ENCODE results near the gene EDIL3.
"Not testable (repeated sequence)": the region's sequence is repeated elsewhere in the genome, so short reads cannot be mapped to it uniquely, and the experiment has no call there.

Gene EDIL3

DNA sequence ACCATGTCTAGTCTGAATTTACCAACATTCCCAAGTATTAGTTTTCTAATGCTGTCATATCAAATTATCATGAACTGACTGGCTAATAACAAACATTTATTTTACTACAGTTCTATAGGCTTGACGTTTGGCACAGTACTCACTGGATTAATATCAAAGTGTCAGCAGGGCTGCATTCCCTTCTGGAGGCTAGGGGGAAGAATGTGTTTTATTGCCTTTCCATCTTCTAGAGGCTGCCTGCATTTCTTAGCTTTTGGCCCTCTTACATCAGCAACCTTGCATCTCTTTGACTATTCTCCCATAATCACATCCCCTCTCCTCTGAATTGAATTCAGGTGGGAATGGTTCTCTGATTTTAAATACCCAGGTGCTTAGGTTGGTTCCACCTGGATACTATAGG is 84.7 kb downstream of the EDIL3 start:
- DNase-seq (ENCODE audit: low read depth) = no peak

DNA sequence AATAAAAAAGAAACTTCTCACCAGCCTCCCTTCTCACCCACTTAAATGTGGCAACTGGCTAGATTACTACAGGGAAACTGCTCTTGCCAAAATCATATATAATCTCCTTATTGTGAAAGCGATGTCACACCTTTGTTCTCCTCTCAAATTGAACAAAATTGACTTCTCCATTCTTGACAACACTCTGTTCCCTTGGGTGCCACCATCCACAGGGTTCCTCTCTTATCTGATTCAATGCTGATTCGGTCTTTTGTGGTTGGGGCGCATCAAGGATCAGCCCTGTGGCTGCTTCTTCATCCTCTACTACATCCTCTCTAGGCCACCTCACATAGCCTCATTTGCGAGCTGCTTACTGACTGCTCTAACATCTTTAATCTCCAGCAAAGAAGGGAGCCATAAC is 86.1 kb downstream of the EDIL3 start:
- no peak for DNase-seq (ENCODE audit: low read depth)

DNA sequence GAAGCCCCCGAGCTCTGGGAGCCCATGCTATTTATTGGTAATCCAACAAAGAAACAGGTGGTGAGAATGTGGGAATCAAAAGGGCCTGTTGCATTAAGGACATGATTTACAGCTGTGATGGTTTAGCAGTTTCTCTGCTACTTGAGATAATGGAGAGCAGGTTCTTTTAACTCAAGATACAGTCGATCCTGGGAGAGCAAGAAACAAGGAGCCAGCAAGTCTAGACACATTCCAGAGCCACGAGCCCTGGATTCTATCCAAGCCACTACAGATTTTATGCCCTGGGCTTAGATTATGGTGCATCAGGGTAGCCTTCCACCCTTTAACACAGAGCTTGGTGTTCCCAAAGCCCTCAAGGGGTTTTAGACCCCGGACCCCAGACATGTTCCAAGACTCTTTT is 87.0 kb downstream of the EDIL3 start:
- not testable (repeated sequence) for DNase-seq (ENCODE audit: low read depth)

DNA sequence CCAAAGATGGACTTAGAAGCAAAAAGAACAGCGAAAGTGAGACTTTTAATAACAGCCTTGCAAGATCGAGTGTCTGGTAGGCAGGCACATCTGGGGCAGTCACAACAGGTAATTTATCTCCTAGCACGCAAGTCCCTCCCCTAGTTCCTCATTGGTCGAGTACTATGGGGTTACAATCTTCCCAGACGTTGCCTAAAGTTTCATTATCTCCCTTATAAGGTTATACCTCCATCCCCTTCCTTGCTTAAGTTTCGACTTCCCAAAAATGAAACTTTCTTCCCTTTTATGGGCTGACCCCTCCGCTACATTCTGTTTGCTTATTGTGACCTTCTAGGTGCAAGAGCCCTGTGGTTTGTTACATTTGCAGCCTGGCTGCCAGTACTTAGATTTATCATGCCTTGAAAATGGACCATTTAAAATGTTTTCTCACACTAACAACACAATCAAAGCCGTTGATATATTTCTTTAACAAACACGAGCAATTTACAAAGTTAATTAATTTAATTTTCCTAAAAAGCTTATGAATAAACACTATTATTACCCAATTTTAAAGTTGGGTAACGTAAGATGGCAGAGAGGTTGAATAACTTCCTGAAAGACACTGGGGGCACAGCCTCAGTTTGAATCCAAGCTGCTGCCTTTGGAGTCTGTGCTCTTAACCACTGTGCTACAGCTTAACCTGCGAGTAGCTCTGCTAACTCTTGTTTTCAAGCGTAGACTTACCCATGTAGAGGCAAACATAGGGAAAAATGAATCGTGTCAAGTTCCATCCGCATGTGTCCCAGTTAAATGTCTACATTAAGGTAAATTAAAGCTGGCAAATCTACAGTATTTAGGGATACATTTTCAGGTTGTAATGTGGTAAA is 91.7 kb downstream of the EDIL3 start:
- DNase-seq (ENCODE audit: low read depth) = no peak

DNA sequence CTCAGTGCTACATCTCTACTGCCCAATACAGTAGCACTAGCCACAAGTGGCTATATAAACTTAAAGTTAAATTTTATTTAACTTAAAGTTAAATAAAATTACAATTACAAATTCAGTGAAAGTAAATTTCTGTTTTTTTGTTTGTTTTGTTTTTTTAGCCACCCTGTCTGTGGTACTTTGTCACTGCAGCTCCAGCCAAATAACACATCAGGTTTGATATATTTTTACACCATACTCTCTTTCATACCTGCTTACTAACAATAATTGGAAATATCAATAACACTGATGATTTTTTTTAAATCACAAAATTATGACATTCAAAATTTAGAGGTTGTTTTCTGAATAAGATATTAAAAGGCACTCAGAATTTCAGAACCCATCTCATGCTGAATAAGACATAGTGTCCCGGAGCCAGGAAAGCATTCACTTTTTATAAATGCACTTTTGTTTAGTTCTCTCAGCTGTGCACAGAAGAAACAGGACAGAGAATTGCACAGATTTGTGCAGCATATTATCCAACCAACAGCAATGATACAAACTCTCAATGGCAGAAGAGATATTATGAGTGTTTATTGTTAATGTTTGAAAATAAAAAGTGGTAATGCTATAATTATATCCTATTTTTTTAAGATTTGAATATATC is 92.6 kb downstream of the EDIL3 start:
- DNase-seq (ENCODE audit: low read depth) = no peak

DNA sequence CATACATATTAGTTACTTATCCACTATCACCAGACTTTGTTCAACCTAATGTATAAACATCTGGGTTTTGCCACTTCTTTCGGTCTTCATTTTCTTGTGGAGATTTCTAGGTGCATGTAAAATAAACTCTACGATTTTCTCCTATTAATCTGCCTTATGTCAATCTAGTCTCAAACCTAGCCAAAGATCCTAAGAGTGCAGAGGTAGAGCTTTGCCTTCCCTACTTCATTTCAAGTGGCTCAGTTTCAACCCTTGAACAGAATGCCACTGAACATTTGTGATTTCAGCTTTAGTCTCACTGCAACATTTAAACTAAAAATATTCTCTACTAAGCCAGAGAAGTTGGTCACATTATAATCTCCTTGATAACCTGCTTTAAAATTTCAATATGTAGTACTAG is 94.0 kb downstream of the EDIL3 start:
- DNase-seq (ENCODE audit: low read depth) = no peak

DNA sequence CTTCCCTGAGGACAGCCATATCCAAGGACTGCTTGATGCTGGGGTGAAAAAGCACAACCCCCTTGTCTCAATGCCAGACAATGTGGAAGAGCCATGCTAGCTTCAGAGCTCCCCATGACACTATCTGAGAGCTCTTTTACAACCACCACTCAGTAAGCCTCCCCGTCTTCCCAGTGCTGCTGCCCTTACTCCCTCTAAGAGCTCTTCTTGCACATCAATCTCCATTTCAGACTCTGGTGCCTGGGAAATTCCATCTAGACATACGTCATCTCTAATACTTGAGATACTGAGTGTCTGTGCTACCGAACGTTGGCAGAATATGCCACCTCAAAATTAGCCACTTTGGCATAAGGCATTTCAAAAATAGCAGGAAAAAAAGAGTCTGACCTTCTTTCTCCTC is 94.5 kb downstream of the EDIL3 start:
- DNase-seq (ENCODE audit: low read depth) = peak; percentile 41

DNA sequence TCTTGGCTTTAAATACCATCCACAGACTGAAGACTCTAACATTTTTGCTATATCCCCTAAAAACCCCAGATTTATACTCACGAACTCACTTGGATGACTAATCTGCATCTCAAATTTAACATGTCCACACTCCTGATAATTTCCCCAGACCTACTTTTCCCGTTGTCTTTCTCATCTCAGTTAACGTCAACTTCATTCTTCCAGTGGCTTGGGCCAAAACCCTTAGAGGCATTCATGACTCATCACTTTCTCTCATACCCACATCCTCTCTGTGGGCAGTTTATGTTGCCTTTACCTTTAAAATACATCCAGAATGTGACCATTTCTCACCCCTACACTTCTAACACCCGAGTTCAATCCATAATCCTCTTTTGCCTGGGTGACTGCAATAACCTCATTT is 96.7 kb downstream of the EDIL3 start:
- DNase-seq (ENCODE audit: low read depth) = peak; percentile 95

DNA sequence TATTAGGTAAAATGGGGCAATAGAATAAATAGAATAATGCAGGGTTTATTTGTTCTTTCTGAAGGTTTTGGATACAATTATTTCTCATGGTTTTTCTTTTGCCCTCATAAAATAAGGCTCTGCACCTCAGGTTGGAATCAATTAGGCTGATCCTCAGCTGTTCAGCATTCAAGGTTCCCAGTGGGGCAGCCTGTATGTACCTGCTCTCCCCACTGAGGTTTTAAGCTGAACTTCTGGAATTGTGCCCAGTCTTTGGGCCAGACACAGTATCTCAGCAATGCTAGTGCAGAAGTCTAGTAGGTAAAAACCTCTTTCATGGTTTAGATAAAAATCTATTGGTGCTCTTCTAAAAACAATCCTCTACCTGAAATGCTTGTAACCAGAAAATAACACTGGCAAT is 98.0 kb downstream of the EDIL3 start:
- no peak for DNase-seq (ENCODE audit: low read depth)

DNA sequence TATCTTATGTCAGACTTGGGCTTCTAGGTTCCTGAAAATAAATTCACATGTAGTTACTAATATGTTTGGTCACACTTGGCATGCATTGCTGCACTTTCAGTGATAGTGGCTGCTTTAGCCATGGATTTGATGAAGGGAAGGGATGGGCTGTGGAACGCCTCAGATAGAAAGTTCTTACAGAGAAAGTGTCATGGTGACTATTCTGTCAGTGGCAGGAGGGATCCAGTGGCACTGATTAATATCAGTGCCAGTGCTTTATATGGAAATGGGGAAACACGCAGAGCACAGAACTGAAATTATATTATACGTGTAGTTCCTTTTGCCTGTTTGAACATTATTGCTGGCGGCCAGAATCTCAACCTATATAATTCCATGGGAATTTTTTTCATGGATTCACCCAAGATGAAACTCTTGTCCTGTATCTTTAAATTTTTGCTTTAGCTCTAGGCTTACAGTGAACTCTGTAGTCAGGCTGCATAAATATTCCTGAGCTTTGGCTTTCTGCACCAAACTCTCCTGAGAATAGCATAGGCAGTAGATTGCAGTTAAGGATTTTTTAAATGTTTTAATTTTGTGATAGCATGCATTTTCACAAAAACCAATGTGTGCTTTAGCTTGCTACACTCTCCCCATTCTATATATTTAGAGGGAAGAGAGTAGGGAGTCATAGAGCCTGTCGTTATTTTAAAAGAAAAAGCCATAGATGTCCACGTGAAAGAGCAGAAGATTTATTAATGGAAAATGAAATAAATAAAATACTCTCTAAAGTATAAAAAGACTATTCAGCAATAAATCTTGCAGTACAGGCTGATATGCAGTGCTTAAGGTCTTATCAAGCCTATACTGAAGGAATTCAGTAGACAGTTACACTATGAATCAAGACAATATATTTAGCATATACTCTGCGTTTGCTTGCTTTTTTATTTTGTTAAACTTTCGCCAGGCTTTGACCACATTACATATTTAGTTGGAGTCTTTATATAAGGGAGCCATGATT is 98.7 kb downstream of the EDIL3 start:
- DNase-seq (ENCODE audit: low read depth) = no peak

DNA sequence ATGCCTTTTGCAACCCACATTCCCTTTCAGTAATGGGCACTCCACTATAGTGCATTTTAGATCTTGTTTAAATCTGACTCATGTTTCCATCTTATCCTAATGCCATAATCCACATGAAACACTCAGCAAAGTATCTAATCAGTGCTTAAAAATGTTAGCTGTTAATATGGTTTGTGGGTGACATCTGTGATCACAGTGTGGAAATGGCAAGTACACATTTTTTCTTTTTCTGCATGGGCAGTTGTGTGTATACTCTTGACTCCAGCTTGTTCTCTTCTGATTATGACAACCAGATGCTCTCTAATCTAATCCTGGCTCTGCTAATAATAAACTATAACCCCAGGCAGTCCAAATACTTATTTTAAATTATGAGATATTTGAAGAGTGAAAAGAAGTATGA is 103.3 kb downstream of the EDIL3 start:
- DNase-seq (ENCODE audit: low read depth) = no peak

DNA sequence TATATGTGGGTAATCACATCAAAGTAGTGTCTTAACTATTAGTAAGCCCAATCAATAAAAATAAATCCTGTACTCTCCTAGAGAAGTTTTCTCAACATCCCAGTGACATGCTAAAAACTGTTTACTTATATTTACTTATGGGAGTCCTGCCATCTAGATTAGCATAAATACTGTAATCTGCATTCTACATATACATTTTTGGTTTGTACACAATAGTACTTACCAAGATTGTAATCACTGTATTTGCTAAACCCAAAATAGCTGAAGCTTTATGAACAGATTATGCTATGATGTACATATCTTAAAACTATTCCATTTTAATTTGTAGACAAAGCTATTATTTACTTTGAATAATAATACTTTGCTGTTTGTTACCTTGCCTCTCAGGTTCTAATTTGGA is 105.4 kb downstream of the EDIL3 start:
- no peak for DNase-seq (ENCODE audit: low read depth)

DNA sequence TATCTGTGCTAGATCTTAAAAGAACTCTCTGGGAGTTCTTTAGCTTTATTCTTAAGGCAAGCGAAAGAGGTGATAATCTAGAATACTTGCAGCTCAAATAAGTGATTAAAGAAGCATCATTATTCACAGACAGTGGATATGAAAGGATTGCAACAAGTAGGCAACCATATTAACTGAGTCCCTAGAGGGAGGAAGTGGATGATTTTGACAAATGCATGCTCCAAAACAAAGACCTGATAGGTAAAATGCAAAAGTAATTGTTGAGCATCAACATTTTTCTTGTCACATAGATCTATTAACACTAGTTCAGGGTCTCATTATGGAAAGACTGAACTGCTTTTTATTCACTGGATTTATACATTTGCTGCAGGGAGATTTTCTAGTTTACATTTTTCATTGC is 109.1 kb downstream of the EDIL3 start:
- no peak for DNase-seq (ENCODE audit: low read depth)

DNA sequence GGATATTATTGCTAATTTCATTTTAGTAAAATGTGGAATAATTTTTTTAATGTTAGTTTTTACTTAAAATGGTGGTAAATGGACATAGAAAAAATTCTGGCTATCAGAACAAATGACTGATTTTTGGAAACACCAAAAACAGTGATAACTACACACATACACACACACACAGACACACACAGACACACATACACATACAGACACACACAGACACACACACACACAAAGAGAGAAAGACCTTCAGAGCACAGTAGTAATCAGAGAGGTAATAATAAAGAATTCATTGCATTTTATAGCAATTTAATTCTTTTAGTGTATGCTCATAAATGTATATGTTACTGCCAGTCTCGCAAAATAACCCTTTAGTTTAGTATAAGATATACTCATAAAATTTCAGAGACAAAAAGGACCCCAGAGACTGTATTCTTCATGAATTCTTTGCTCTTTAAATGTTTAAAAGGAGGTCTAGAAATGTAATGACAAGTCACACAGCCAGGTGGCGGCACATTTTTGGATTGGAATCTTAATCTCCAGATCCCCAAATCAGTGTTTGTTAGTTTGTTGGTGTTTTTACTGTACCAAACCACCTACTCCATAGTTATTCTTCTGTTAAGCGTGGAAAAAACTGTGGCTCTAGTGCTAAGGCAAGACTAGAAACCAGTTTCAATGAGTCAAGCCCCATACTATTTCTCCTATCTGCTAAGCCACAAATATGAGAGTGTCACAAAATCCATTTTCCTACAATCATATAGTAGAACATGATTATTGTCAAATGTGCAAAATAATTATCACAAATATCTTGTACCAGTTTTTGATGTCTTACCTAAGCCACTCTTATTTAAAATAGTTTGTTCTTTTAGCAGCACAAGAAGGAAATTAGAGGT is 109.9 kb downstream of the EDIL3 start:
- DNase-seq (ENCODE audit: low read depth) = peak; percentile 35

DNA sequence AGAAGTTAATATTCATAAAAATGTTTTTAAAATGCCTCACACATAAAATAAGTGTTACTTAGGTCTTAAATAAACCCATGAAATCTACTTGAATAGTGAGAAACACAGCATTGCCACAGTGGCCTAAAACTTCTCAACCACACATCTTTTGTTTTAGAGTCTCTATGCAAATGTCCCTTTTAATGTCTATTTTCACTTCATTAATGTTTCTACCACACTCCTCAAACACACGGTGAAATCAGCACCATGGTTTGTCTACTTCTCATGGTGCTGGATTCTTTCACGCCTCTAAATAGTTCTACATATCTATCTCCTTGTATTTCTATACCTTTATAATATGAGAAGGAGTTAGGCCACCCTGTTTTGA is 111.2 kb downstream of the EDIL3 start:
- DNase-seq (ENCODE audit: low read depth) = no peak

DNA sequence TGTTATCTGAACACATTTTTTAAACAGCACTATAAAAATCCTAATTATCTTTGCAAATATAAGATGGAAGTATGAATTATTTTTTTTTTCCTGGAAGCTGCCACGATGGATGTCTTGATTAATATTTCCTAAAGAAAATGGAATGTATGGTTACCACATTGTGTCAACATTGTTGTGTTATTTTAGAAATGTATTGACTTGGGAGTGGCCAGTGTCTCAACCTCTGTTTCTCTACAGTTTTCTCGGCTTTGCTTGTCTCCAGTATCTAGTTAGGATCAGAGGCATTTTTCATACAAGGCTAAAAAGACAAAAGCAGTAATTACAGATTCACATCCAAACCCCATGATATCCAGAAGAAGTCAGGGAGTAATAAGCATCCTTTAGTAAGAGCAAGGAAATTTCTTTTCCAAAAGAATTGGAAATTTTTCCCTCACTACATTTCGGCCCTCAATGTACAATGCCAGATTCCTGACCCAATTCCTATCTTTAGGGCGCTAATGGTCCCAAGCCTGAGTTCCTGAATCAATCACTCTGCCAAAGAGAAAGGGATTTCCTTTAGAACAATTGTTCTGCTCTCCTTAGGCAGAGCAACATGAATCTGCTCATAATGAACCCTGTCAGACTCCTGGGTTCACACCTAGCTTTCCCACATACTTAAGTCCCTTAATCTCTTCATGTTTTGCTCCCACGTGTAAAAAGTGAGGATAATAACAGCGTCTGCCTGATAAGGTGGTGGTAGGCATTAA is 111.7 kb downstream of the EDIL3 start:
- peak; percentile 41 for DNase-seq (ENCODE audit: low read depth)

DNA sequence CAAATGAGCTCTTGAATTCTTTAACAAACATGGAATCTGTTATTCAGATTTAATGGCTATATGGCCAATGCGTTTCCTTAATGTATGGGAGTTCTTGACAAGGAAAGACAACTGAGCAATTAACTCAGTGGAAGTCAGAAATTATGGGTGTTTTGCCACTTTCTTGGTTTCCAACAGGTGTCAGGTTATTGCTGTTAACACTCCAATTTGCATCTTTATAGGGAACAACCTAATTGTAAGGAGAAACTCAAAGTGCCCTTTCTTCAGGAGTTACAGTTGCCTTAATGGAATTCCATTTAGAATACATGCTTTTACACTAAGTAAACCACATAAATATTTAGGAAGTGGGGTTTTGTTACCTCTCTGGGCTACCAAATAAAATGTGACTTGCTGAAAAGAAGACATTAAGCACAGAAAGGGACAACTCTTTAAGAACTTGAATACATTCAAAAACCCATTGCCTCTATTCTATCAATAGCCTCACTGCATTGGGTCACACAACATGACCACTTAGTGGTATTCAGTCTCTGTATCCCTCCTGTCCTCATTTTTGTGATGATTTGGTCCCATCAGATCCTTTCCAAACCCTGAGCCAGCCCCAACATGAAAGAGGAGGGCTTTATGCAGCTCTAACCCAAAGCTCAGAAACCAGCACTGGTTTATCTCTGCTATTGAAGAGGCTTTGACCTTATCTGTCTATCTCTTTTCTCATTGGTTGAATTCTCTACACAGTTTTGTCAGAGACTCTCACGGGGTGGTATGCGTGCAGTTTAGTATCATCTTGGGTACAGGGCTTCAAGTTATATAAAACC is 118.7 kb downstream of the EDIL3 start:
- DNase-seq (ENCODE audit: low read depth) = no peak

DNA sequence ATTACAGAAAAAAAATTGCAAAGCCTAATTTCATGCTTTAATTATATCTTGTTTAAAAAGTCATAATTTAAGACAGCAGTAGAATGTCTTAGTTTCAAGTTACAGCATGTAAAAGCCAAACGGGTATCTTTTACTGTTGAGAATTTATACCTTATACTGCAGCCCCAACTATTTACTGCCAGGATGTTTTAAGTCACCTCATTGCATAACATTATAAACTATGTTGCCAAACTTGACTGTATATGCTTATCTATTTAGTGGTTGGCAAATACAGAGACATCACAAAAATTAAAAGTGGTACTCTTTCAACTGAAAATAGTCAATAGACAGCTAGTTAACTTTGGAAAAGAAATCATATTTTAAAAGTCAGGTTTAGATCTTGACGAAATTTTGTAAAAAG is 119.5 kb downstream of the EDIL3 start:
- no peak for DNase-seq (ENCODE audit: low read depth)

DNA sequence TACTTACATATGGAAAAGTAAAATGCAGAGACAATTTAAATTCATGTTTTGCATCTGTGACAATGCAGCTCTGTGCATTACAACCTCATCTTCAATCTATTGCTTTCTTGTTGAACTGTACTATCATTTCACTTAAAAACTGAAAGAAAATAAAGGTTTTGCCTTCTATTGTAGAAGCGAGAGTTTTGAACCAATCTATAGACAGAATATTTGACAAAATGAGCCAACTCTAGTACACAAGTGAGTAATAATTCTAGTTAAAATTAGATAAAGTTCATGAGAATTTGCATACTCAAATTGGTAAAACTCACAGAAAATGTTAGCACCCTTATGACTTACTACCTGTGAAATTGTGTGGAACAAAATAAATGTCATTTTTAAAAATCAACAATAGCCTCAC is 123.7 kb downstream of the EDIL3 start:
- DNase-seq (ENCODE audit: low read depth) = no peak

DNA sequence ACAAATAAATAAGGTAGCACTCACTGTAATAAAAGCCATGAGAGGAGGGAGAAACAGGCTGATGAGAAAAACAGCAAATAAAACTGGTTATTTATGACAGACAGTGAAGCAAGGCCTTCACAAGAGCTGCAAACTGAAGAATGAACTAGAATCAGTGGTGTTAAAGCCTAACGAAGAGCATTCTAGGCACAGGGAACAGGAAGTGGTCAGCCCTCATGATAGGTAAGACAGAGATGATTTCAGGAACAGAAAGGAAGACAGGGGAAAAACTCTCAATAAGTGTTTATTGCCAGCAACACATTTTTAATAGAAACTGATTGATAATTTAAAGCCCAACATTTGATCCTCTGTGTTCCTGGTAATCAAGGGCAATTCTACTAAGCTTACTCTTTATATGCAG is 124.5 kb downstream of the EDIL3 start:
- DNase-seq (ENCODE audit: low read depth) = no peak

All from iris pigment epithelial cell (primary cell).